GM10266 (cell line): Measurements from ENCODE around the gene DRGX.

Experiments used
- DNase-seq: peaks from one replicate; pipeline ENCODE4 v3.0.0; 2012; ENCODE audit errors: extremely low spot score
- TF ChIP-seq, protein P1 (sequence below): IDR thresholded peaks from 2 replicates; pipeline ENCODE4 v1.5.1; 2012; ENCODE audit warnings: mild to moderate bottlenecking, low read depth; ENCODE audit not compliant: control insufficient read depth, insufficient read depth; ENCODE audit errors: missing control alignments

DRGX gene

GRCh38 chr10:49388161-49388560 lies 7.7 kb downstream of the DRGX start:
- DNase-seq: no peak
- TF ChIP-seq, protein P1, sequence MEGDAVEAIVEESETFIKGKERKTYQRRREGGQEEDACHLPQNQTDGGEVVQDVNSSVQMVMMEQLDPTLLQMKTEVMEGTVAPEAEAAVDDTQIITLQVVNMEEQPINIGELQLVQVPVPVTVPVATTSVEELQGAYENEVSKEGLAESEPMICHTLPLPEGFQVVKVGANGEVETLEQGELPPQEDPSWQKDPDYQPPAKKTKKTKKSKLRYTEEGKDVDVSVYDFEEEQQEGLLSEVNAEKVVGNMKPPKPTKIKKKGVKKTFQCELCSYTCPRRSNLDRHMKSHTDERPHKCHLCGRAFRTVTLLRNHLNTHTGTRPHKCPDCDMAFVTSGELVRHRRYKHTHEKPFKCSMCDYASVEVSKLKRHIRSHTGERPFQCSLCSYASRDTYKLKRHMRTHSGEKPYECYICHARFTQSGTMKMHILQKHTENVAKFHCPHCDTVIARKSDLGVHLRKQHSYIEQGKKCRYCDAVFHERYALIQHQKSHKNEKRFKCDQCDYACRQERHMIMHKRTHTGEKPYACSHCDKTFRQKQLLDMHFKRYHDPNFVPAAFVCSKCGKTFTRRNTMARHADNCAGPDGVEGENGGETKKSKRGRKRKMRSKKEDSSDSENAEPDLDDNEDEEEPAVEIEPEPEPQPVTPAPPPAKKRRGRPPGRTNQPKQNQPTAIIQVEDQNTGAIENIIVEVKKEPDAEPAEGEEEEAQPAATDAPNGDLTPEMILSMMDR: no peak

DNA sequence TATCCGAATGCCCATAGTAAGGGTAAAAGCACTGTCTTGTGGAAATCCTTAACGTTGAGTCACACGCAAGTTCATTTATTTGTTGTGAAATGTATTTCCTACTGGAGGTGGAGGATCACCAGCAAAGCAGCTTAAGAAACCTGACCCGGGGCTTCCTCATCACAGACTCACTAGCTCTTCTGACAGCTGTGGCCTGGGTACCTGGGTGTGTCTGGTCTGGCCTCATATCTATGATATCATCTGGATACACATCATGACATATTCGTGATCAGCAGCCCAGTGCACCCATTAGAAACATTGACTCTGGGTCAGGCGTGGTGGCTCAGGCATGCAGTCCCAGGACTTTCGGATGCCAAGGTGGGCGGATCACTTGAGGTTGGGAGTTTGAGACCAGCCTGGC lies 8.8 kb downstream of the DRGX start:
- no peak for DNase-seq
- TF ChIP-seq, protein P1: no peak

DNA sequence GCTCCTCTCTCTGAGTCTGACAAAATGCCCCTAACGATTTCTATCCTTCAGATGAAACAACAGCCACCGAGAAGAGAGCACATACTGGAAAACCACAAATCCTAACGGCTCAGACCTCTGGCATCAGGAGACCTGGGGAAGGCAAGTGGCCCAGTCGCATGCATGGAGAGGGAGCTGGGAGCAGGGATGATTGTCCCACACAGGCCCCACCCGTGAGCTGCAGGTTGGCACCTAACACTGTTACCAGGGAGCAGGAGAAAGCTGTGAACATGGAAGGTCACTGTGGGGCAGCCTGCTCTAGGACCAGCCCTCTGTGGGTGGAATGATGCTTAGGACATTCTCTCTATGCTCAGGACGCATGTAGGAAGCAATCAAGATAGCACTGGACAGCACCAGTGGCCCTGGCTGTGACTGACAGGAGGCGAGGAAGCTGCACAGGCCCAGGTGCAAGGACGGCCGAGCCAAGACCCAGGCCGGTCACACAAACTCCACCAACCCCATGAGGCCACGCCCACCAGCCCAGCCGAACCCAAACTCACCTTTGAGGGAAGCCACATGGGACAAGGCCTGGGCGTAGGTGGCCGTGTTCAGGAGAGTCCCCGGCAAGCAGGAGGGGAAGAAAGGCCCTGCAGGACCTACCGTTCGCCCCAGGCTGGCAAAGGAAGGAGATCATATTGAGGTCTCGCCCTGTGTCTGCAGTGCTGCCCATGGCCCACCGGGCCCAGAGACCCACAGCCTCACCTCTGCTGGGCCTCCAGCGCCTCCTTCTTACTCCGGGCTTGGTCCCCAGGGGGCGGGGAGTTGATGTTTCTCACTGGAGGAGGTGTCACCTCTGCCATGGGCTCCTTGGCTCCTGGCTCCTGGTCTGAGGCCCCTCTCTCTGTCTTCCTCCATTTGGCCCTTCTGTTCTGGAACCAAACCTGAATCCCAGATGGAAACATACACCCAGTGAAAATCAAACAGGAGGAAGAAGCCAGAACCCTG lies 9.7 kb downstream of the DRGX start:
- no peak for DNase-seq
- TF ChIP-seq, protein P1: no peak

GRCh38 chr10:49384268-49384953 lies 11.5 kb downstream of the DRGX start:
- TF ChIP-seq, protein P1: no peak
- DNase-seq: no peak

DNA sequence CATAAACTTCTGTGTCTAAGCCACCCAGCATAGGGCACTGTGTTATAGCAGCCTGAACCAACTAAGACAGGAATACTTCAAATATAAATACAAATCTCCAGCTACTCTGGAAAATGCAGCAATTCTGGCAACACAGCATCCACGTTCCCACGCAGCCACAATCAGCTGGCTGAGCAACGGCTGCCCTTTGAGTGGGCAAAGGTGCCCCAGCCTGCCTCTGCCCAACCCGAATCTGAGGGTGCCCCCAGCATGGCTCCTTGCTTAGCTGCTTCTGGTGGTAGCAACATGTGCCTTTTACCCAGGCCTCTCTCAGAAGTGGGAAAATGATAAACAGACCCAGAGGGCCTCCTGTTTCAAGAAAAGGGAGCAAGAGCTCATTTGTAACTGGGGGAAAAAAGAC lies 12.0 kb downstream of the DRGX start:
- TF ChIP-seq, protein P1: no peak
- DNase-seq: no peak

- no peak for DNase-seq
Measured at GRCh38 chr10:49382826-49383225, 13.1 kb downstream of the DRGX start.

DNA sequence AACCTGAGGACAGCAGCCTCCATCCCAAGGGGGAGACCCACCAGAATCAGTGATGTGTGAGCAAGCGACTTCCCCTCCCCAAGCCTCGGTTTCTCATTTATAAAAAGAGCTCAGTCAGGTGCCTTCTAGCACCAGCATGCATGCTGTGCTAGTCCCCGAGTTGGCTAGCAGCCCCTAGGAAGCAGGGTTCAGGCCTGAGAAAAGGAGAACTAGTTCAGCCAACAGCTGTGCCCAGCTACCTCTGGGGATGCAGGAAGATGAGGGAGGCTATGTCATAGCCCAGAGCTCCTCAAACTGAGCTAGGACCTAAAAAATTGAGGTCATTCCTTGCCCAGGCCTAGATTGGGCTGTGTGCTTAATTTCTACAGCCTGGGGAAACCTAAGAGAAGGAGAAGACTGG lies 13.7 kb downstream of the DRGX start:
- no peak for DNase-seq
- TF ChIP-seq, protein P1: no peak

More at GRCh38 chr10:49382826-49383225, 13.1 kb downstream of the DRGX start:
- TF ChIP-seq, protein P1: no peak
